GM19239 (cell line): ENCODE results near the gene NKX2-1.
A peak's percentile ranks its signal among the peaks of the same experiment; 100 is the strongest.
"Not testable (repeated sequence)": the region's sequence is repeated elsewhere in the genome, so short reads cannot be mapped to it uniquely, and the experiment has no call there.

Experiments
- DNase-seq: peaks from one replicate; pipeline ENCODE4 v3.0.0; 2011; ENCODE audit warnings: low spot score; ENCODE audit not compliant: insufficient read length
- FAIRE-seq: peaks from 2 replicates; lab custom pipeline; 2011; peaks lifted over from hg19 to GRCh38; lab: Jason Lieb, UNC

The NKX2-1 gene

DNA sequence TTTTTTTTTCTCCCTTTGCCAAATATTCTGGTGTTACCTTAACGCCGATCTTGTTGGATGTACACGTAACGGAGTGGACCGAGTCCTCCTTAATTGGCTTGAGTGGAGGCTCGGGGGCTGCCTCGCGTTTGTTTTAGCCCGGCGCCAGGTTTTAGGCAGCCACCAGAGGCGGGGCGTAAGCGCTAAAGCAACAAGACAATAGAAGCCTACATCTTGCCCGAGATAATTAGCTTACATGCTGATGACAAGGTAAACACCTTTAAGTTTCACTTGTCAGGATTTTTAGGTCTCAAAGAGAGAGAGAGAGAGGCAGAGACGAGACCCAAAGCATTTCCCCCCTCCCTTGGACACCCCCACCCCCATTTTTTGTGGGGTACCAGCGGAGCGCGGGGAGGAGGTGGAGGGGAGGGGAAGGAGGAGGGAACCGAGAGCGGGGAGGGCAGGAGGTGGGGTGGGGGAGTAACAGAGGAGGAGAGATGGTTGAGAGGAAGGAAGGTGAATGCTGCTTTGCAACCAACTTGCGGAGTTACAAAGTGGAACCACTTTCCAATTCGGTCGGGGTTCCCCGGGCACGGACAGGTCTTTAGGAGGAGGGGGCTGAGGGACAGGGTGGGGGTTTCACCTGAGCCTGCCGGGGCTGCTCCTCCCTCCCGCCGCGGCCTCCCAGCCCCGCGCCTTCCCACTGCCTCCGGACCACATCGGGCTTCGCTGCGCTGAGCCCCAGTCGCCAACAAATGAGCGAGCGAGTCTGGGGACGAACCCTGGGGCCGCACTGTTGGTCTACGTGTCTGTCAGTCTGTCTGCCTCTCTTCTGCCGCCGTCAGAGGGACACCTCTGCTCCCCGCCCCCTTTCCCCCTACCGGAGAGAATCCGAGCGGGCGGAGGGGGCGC, at the start of gene NKX2-1:
NKX2-1 (minus strand) TSS at position 802 of the 891 bp plus-strand sequence; CDS start at position 699, 103 bp downstream.
- FAIRE-seq (no peak), DNase-seq (peak; percentile 16)

DNA sequence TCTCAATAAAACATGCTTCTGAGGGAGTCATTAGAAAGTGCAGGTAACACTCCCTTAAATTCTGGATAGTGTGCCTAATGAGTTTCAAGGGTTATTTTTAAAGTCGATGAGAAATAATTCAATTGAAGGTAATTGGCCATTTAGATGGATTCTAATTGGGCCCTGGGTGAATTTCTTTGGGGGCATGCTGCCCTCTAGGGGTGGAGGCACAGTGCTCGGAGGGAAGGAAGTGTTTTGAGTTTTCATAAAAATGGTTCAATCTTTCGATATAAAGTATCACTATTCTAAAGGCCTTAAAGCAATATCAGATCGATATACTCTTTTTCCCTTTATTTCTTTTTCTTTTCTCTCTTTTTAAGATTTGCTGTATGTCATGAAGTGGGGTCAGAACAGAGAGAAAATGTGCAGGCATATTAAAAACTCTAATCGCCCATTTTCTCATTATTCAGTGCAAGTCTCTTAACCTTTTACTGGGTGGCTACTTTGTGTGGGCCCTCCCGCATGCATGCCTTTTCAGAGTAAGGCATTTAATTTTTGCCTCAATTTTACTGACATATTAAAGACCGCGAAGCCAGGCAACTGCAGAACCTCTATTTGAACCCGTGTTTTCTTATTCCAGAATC, 36.9 kb upstream of the NKX2-1 start:
- FAIRE-seq (peak; percentile 70), DNase-seq (no peak)

- FAIRE-seq (no peak), DNase-seq (no peak)
Measured at GRCh38 chr14:36555998-36556743, 36.1 kb upstream of the NKX2-1 start.

DNA sequence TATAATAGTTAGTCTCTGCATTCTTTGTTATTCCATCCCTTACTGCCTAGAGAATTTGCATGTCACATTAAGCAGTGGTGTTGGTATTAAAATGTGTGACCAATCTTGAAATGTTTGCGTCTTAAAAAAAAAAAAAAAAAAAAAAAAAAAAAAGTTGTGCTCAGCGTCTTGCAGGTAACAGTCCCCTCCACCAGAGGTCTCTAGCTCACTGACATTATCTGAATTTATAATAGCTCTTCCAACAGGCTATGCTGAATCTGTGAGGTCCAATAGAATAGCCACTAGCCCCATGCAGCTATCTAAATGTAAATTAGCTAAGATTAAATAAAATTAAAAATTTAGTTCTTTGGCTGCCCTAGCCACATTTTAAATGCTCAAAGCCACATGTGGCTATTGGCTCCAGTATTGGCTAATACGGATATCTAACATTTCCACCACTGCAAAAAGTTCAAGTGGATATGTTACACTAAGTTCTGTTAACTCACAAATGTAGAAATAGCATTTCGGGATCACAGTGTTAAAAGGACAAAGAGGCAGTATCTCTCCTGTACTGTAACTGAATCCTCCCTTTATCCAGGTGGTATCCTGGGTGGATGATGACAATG, 33.7 kb upstream of the NKX2-1 start:
- peak; percentile 60 for FAIRE-seq
- no peak for DNase-seq

DNA sequence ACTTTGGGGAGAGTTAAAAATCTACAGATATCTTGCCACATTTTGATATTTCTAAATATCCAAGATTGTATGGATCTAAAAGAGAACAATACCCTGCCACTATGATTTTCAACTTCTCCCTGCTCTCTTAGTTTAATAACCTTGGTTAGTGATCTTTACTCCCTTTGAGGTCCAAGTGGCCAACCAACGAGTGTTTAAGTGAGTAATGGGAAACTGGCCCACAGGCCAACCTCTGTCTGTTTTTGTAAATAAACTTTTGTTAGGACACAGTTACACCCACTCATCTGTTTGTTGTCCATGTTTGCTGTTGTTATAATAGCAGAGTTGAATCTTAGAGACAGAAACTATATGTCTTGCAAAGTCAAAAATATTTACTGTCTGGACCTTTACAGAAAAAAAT, 30.9 kb upstream of the NKX2-1 start:
- no peak for DNase-seq
- FAIRE-seq = no peak

- DNase-seq, FAIRE-seq: not testable (repeated sequence)
Measured at GRCh38 chr14:36544280-36544679, 24.2 kb upstream of the NKX2-1 start.

DNA sequence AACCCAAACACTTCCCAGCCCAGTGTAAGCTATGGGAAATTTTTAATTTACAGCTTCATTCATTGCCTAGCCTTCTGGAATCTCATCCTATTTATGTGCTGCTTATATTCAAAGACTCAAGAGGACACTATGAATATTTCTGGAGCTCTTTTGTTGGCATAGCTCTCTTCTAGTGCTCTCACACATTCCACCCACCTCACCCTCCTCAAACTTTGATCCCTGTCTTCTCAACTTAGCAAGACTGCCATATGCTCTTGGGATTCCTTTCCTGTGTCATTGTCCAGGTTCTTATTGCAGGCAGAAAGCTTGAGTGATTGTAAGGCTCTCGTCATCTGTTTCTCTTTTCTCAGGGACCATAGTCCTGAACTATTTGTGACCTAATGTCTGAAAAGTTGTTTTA, 18.0 kb upstream of the NKX2-1 start:
- no peak for FAIRE-seq
- DNase-seq = no peak

DNA sequence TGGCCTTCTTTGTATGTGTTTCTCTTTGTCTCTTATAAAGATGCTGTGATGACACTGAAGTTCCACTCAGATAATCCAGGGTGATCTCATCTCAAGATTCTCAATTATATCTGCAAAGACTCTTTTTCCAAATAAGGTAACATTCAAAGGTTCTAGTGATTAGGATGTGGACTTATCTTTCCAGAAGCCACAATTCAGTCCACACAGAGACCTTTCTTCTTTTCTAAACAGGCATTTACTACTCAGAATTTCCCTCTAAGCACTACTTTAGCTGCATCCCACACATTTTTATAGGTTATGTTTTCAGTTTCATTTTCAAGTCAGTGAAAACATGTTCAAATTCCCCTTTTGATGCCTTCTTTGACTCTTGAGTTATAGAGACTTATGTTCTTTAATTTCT, 9.0 kb upstream of the NKX2-1 start:
- DNase-seq (no peak), FAIRE-seq (no peak)

DNA sequence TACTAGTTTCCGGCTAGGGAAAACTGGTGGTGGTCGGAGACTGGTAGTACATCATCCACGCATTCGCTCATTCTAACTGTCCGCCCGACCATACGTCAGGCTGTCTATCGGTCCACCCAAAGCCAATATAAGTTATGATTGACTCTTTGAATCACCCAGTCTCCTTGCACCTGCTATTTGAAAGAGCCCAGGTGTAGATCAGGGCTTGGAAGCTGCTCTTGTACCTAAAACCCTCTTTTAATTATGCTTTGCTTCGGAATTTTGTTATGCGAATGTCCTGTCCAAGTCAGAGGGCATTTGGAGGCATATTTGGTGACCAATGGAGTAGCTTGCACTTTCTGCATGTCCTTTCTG, 5.7 kb upstream of the NKX2-1 start:
- FAIRE-seq = no peak
- DNase-seq = no peak

GRCh38 chr14:36524874-36525745, 5.1 kb upstream of the NKX2-1 start:
- no peak for FAIRE-seq
- peak; percentile 17 for DNase-seq

- no peak for FAIRE-seq
- DNase-seq = no peak
Measured at GRCh38 chr14:36524220-36524837, 4.3 kb upstream of the NKX2-1 start.

DNA sequence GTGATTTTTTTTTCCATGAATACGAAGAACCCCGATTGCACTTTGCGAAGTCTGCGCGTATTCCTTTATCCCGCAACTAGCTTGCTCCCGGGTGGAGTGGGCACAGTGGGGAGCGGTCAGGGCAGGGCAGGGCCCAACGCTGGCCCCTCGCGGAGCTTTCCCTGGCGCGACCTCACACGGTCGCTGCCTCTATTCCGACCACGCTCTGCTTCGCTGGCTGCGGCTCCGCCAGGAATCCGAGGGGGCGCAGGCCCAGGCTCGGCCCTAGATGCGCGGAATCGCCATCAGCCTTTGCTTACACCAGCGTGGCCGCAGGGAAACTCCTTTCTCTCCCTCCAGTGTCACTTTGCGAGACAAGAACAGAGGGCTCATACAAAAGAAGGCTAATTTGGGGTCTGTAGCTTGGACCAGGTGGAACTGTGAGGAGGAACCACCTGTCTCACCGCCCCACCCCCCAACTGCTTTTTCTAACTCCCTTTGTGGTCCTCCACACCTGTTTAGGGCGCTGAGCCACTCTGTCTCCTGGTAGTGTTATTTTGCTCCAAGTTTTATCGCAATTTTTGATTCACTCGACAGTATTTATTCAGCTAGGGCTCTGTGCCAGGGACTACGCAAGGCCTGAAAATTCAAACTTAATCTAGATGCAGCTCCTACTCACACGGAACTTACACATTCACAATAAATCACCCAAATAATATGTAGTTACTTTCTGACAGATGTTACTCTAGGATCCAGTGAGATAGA, 3.1 kb upstream of the NKX2-1 start:
- no peak for DNase-seq
- no peak for FAIRE-seq

GRCh38 chr14:36522347-36522971, 2.4 kb upstream of the NKX2-1 start:
- DNase-seq (peak; percentile 3), FAIRE-seq (no peak)

DNA sequence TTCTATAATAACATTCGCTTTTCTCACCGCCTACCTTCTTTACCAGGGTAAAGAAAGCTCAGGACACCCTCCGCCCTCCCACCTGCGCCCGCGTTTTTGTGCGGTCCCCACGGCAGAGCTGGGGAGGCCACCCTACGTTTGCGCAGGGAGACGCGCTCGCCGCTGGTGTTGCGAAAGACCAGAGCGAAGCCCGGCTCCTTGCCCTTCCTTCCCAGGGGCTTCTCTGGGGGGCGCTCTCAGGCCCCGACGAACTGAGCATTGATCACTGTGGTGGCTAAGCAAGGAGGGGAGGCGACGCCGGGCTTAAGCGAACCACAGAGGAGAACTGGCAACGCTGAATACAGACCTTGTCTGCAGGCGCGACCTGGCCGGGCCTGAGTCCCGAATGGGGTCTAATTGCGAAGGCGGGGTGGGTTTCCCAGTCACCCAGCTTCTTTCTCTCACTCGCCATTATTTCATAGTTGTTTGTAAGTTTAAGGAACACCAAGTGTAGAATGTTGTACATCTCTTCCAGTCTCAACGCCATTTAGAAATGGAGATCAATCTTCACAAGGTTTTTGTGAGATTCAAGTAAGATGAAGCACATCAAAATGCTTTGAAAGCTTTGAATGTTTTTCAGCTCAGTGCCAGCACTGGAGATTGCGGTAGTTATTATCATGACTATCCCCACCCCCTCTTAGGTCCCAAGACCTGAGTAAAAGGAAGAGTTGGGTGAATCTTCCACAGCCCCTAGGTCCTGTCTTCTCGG, 1.7 kb upstream of the NKX2-1 start:
- FAIRE-seq (no peak), DNase-seq (peak; percentile 4)

DNA sequence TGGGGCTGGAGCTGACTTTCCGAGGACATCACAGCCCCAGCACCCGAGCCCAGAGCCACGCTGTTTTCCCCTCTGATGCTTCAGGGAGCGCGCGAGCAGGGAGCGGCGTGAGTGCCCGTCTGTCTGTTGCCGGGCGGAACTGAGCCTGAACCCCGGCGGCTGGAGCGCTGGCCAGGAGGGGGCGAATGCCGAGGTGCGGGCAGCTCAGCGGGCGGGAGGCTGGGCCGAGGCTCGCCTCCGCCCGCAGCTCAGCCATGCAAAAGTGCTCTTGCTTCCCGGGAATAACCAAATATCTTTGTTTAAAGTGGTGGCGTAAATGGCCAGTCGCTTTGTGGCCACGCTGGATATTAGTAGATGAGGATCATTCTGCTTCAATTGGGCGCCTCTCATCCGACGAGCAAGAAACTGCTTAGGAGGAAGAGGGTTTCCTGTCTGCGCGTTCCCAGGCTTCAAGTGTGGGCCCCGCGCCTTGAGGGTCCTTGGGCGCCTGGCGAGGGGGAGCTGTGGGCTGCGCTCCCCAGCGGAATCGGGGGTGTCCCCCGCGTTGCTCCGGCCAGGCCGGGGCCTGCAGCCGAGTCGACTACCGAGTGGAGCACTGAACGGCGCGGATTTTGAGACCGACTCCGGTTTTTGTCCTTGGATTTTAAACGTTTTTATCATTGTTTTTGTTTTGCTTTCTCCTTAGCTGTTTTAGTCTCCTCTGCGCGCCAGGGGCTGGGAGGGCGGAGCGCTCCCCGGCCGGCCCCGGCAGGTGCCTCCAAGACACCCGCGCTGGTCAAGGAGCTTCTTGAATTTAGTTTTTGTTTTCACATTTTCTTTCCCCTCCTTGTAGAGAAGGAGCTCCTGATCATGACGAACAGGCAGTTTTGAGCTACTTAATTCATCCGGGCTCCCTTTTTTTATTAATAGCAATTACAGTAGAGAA, 831 bp upstream of the NKX2-1 start:
- FAIRE-seq = no peak
- DNase-seq = peak; percentile 53
